SK-N-SH treated with all-trans-retinoic acid at 6 μM for 48 hours (cell line): ENCODE results near the gene ZBTB24.

Source experiments
- OSR1 ChIP-seq: fragments of 250-450 bp; sonication (Bioruptor Pico); IDR thresholded peaks from 2 replicates; pipeline ENCODE4 v1.8.0; 2022; ENCODE audit warnings: moderate library complexity, mild to moderate bottlenecking, inconsistent platforms
- PATZ1 ChIP-seq: fragments of 250-450 bp; sonication (Bioruptor Pico); IDR thresholded peaks from 2 replicates; pipeline ENCODE4 v1.8.0; 2020; ENCODE audit warnings: mild to moderate bottlenecking, moderate library complexity, borderline replicate concordance
- POU6F1 ChIP-seq: fragments of 250-450 bp; sonication (Bioruptor Pico); IDR thresholded peaks from 2 replicates; pipeline ENCODE4 v1.8.0; 2021; ENCODE audit warnings: low read depth, mild to moderate bottlenecking, moderate library complexity, borderline replicate concordance
- SNAI2 ChIP-seq: fragments of 250-450 bp; sonication (Bioruptor Pico); IDR thresholded peaks from 2 replicates; pipeline ENCODE4 v1.5.0; 2020; ENCODE audit warnings: mild to moderate bottlenecking, moderate library complexity
- TF ChIP-seq, protein P1 (sequence below): fragments of 250-450 bp; sonication (Bioruptor Pico); IDR thresholded peaks from 2 replicates; pipeline ENCODE4 v1.5.1; 2020; ENCODE audit warnings: low read depth, mild to moderate bottlenecking, moderate library complexity

GRCh38 chr6:109488001-109488400, 5.0 kb upstream of the ZBTB24 start:
- TF ChIP-seq, protein P1, sequence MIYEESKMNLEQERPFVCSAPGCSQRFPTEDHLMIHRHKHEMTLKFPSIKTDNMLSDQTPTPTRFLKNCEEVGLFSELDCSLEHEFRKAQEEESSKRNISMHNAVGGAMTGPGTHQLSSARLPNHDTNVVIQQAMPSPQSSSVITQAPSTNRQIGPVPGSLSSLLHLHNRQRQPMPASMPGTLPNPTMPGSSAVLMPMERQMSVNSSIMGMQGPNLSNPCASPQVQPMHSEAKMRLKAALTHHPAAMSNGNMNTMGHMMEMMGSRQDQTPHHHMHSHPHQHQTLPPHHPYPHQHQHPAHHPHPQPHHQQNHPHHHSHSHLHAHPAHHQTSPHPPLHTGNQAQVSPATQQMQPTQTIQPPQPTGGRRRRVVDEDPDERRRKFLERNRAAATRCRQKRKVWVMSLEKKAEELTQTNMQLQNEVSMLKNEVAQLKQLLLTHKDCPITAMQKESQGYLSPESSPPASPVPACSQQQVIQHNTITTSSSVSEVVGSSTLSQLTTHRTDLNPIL: no peak
- TF ChIP-seq OSR1 (CRISPR knock-in tag): no peak
- TF ChIP-seq SNAI2: no peak
- TF ChIP-seq POU6F1 (CRISPR knock-in tag): no peak
- no peak for TF ChIP-seq PATZ1 (CRISPR knock-in tag)
